HG03039 (cell line): ENCODE data around the gene DNMT3L.
"Not testable (repeated sequence)": the region's sequence is repeated elsewhere in the genome, so short reads cannot be mapped to it uniquely, and the experiment has no call there.

ENCODE experiments used
- ATAC-seq: cut with Tn5 transposase; IDR thresholded peaks from one replicate; pipeline ENCODE4 v1.9.1; 2021; ENCODE audit warnings: mild to moderate bottlenecking, moderate library complexity; ENCODE audit not compliant: unreplicated experiment

Gene DNMT3L

GRCh38 chr21:44295163-44295573 is 33.5 kb upstream of the DNMT3L start:
- no peak for ATAC-seq

- no peak for ATAC-seq
Measured at GRCh38 chr21:44294391-44295162, 32.9 kb upstream of the DNMT3L start.

GRCh38 chr21:44293551-44294231 is 32.0 kb upstream of the DNMT3L start:
- ATAC-seq, result no peak

- ATAC-seq, result no peak
Measured at GRCh38 chr21:44292812-44293195, 31.1 kb upstream of the DNMT3L start.

DNA sequence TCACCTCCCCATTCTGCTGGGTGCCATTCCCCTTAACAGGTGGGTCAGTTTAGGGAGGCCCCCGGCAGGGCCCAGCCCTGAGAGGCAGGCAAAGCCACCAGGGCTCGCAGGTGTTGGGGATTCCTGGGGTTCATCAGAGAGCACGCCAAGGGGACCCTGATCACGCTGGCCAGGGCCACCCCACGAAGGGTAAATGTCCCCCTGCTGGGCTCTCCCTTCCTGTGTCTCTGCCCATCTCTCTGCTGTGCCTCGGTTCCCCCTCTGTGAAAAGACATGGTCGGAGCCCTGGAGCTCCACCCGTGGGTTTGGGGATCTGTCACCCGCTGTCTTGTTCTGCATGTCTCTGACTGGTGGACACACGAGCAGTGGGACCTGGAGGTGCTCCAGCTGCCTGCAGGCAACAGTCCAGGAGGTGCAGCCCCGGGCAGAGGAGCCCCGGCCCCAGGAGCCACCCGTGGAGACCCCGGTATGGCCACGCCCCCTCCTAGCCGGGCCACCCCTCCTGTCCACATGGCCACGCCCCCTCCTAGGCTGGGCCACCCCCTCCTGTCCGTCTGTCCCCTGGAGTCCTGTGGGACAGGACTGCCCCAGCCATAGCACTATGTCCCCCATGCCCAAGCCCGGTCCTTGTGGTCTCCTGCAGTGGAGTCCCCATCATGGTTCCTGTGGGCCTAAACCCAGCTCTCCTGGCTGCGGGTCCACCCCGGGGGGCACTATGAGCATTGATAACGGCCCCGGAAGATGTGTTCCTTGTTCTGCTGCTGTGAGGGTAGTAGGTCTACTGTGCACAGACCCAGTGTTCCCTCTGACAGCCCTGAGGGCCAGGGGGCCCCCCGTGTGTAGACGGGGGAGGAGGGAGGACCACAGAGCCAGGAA is 30.5 kb upstream of the DNMT3L start:
- no peak for ATAC-seq

- ATAC-seq, result no peak
Measured at GRCh38 chr21:44291078-44291935, 29.6 kb upstream of the DNMT3L start.

GRCh38 chr21:44290327-44291077 is 28.8 kb upstream of the DNMT3L start:
- no peak for ATAC-seq

DNA sequence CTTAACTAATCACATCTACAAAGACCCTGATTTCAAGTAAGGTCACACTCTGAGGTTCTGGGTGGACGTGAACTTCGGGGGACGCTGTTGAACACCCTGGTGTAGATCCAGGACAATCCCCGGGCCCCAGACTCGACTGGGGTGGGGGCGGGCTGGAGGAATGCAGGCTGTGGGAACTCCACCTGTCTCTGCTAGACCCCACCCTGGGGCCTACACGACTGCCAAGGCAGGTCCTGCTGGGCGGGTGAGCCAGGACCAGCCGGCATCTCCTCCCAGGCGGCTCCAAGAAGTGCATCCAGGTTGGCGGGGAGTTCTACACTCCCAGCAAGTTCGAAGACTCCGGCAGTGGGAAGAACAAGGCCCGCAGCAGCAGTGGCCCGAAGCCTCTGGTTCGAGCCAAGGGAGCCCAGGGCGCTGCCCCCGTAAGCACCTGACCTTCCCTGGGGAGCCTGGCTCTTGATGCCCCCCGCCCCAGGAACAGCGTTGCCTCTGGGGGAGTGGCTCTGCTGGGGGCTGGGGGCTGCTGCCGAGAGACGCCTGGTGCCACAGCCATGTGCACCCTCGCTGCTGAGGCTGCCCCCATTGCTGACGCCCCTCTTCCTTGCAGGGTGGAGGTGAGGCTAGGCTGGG is 27.8 kb upstream of the DNMT3L start:
- no peak for ATAC-seq

- no peak for ATAC-seq
Measured at GRCh38 chr21:44288251-44289110, 26.8 kb upstream of the DNMT3L start.

GRCh38 chr21:44286716-44287632 is 25.3 kb upstream of the DNMT3L start:
- no peak for ATAC-seq

DNA sequence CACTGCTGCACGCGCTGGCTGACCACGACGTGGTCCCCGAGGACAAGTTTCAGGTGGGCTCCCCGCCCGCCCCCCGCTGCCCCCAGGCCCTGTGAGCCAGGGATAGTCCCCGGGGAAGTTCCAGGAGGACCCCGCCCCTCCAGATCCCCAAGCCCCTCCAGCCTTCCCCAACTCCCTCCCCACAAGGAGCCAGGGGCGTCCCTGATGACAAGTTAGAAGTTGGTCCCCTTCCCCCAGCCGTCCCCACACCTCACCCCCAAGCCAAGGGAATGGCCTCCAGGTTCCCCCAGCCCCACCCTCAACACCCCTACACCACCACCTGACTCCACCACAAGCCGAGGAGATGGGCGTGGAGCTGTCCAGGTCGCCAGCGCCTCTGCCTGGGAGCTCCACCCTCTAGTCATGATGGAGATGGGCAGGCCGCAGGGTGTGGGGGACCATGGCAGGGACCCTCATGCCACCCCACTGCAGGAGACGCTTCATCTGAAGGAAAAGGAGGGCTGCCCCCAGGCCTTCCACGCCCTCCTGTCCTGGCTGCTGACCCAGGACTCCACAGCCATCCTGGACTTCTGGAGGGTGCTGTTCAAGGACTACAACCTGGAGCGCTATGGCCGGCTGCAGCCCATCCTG is 24.5 kb upstream of the DNMT3L start:
- ATAC-seq, result no peak

GRCh38 chr21:44285138-44285992 is 23.7 kb upstream of the DNMT3L start, which contains the start of gene AIRE:
Gene AIRE, plus strand, starts transcription at chr21:44285876. Its CDS starts 131 bp downstream, at chr21:44286007.
- no peak for ATAC-seq

DNA sequence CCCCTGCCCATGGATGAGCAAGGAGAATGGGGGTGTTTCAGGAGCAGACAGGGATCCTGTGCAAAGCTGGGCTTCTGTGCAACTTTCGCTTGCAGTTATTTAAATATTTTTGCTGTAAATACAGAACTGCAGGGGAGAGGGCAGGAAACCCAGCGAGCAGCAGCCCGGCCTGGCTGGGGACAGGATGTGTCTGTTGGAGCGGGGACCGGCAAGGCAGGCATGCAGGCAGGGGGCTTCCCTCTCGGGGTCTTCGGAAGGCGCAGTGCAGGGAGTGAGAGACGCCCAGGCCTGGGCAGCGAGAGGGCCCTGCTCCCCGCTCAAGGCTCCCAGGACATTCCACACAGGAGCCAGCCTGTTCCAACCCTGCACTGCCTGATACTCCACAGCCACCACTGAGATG is 22.3 kb upstream of the DNMT3L start:
- no peak for ATAC-seq

GRCh38 chr21:44283211-44283785 is 21.6 kb upstream of the DNMT3L start:
- ATAC-seq, result not testable (repeated sequence)

DNA sequence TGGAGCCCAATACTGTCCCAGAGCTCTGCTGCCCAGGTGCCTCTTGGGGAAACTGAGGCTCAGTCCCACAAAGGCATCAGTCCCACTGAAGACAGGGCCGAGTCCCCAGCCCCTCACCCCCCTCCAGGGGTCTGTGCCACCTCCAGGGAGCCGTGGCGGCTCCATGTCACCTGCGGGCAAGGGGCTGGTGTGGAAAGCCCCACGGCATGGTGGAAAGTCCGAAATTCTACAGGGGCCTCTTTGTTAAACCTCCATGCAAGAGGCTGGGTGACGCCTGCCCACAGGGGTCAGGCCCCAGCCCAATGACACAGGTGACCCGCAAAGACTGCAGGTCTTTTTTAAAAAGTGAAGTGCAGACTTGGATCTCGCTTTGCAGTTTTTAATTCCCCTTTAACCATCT is 20.7 kb upstream of the DNMT3L start:
- ATAC-seq, result no peak

- ATAC-seq, result no peak
Measured at GRCh38 chr21:44281801-44282200, 20.1 kb upstream of the DNMT3L start.
